Liver (tissue), 3 donors: ENCODE results near the gene MAP3K20.

Experiments used
- ATF3 ChIP-seq: IDR thresholded peaks from 2 replicates; pipeline ENCODE4 v1.6.1; 2016; ENCODE audit warnings: antibody characterized with exemption
- CTCF ChIP-seq: fragments of 150-350 bp; IDR thresholded peaks from 2 replicates; pipeline ENCODE4 v1.5.1; 2017; ENCODE audit warnings: improper control_type of control experiment, low read depth, low read length; ENCODE audit not compliant: missing input control
- EGR1 ChIP-seq, 2 donors: IDR thresholded peaks; 2 replicates each; pipeline ENCODE4 v1.6.1; 2016 to 2018; ENCODE audit warnings: antibody characterized with exemption in 2 of 2, low read depth in 2 of 2
- GABPA ChIP-seq, 2 donors: IDR thresholded peaks in 1 of 2; conservative IDR thresholded peaks in 1 of 2; 2 replicates each; pipeline ENCODE4 v1.6.1; 2016; ENCODE audit warnings: antibody characterized with exemption in 2 of 2, mild to moderate bottlenecking in 1 of 2, moderate library complexity in 1 of 2
- HNF4A ChIP-seq, 2 donors: conservative IDR thresholded peaks; 2 replicates each; pipeline ENCODE4 v1.6.1; 2016; ENCODE audit warnings: antibody characterized with exemption in 2 of 2, mild to moderate bottlenecking in 2 of 2
- JUND ChIP-seq, 2 donors: IDR thresholded peaks; 2 replicates each; pipeline ENCODE4 v1.6.1; 2016; ENCODE audit warnings: antibody characterized with exemption in 2 of 2
- MAX ChIP-seq: IDR thresholded peaks from 2 replicates; pipeline ENCODE4 v1.6.1; 2016; ENCODE audit warnings: antibody characterized with exemption
- RAD21 ChIP-seq, 2 donors: IDR thresholded peaks; 2 replicates each; pipeline ENCODE4 v1.6.1; 2016; ENCODE audit warnings: antibody characterized with exemption in 2 of 2, mild to moderate bottlenecking in 2 of 2
- REST ChIP-seq: IDR thresholded peaks from 2 replicates; pipeline ENCODE4 v1.6.1; 2016; ENCODE audit warnings: antibody characterized with exemption, mild to moderate bottlenecking
- SP1 ChIP-seq: IDR thresholded peaks from 2 replicates; pipeline ENCODE4 v1.6.1; 2018; ENCODE audit warnings: antibody characterized with exemption, mild to moderate bottlenecking
- TAF1 ChIP-seq: conservative IDR thresholded peaks from 2 replicates; pipeline ENCODE4 v1.6.1; 2016; ENCODE audit warnings: antibody characterized with exemption, mild to moderate bottlenecking
- YY1 ChIP-seq: IDR thresholded peaks from 2 replicates; pipeline ENCODE4 v1.6.1; 2016; ENCODE audit warnings: antibody characterized with exemption, mild to moderate bottlenecking
- donor health status: healthy.
- donor health status: healthy.

- TF ChIP-seq CTCF (no peak), HNF4A (conservative IDR thresholded peaks at IDR 0.05) (no peak), ATF3 (no peak), TAF1 (no peak), REST (no peak), GABPA (IDR thresholded peaks at IDR 0.05 in 1 of 2, conservative IDR thresholded peaks at IDR 0.05 in 1 of 2) (no peak), YY1 (no peak), SP1 (no peak), RAD21 (IDR thresholded peaks at IDR 0.05) (no peak), MAX (no peak), EGR1 (IDR thresholded peaks at IDR 0.05; ENCODE audit: low read depth in 2 of 2) (no peak), JUND (IDR thresholded peaks at IDR 0.05) (no peak)
Measured at GRCh38 chr2:173218326-173219056, 142.8 kb downstream of the MAP3K20 start.
